Mucosa of gallbladder (tissue), 1 donor: ENCODE measurements around the gene CNN3. TPM values are rescaled to one million over a fixed set of nuclear protein-coding genes. Genes with fewer than 3 reads are reported as not detected.

Experiments
- DNase-seq: peaks from one replicate; pipeline ENCODE4 v3.0.0-alpha.2; 2020; ENCODE audit warnings: low spot score
- total RNA-seq: library from RNA; stranded (reverse); gene quantifications from one replicate; pipeline ENCODE4 v1.2.1, GENCODE V29; 2021
- donor health status: DM: no; HTN: no; CAD: no.

CNN3 gene
- total RNA-seq, 1 donor from 2014 or later, result 171 TPM

GRCh38 chr1:94856004-94856403 lies 70.9 kb downstream of the CNN3 start:
- DNase-seq, result no peak

DNA sequence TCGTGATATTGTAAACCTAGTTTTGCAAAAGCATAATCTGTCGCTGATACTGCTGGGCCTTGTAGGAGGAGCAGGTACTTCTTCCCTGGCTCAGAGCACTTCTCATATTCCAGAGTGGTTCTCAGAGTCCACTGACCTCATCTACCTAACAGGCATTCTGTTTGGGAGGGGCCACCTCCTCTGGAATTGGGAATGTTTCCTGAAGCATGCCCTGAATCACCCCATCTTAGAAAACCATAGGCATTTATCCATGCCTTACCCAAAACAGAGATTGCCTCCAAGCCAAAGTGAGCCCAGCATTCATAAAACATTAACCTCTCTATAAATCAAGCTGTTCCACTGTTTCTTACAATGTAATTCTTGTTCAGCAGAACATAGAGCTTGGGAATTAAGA lies 71.6 kb downstream of the CNN3 start:
- no peak for DNase-seq

- DNase-seq, result peak; percentile 91
Measured at GRCh38 chr1:94854458-94855306, 72.2 kb downstream of the CNN3 start.

DNA sequence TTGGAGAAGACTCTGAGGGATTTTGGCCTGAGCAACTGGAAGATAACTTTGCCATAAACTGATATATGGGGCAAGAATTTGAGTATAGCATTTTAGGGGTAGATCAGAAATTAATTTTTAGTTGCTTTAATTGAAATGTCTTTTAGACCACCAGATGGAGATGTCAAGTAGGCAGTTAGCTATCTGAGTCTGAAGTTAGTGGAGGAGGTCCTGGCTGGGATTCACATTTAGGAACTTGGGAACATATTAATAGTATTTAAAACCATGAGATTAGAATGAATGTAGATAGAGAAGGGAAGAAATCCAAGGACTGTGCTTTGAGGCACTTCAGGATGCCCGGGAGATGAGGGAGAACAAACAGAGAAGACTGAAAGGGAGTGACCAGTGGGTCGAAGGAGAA lies 74.1 kb downstream of the CNN3 start:
- DNase-seq, result no peak

DNA sequence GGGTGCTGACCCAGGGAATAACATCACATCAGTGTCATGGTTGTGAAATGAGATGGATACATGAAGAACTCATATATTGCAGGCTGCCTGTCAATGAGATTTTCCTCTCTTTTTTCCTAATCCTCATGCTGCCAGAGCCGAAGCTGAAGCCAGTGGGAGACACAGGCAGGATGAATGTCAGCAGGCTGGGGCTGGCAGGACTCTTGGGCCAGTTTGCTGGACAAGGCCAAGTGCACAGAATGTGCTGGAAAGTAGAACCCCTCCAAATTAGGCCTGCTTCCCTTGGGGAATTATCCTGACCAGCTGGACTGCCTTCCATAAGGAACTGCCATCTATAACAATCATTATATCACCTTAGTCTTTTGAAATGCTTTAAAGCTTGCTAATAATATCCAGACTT lies 75.3 kb downstream of the CNN3 start:
- DNase-seq, result no peak

Other genes with a start within 250 kb of the CNN3 start
- gene SLC44A3, start 106.8 kb downstream of the CNN3 start, total RNA-seq, result 53.8 TPM
- gene ALG14, start 145.8 kb upstream of the CNN3 start, total RNA-seq, result 8.5 TPM
- 24.4 TPM for gene TLCD4, start 190.2 kb upstream of the CNN3 start, total RNA-seq